ENCODE results near the gene UTP25.
"Not testable (repeated sequence)": the region's sequence is repeated elsewhere in the genome, so short reads cannot be mapped to it uniquely, and the experiment has no call there.

UTP25 gene

GRCh38 chr1:209827384-209828262 is at the start of gene UTP25:
Gene UTP25, plus strand, starts transcription at chr1:209827972. Its CDS starts 92 bp downstream, at chr1:209828064.
- FAIRE-seq, result peak; percentile 94

GRCh38 chr1:209778102-209778501 is 49.7 kb upstream of the UTP25 start:
- no peak for FAIRE-seq

GRCh38 chr1:209780268-209780667 is 47.5 kb upstream of the UTP25 start:
- no peak for FAIRE-seq

- no peak for FAIRE-seq
Observed at GRCh38 chr1:209783386-209783785, 44.4 kb upstream of the UTP25 start.

- peak; percentile 79 for FAIRE-seq
Observed at GRCh38 chr1:209784265-209785169, 43.3 kb upstream of the UTP25 start, which contains the start of gene C1orf74. Gene C1orf74, minus strand, starts transcription at chr1:209784559. Its CDS starts 925 bp downstream, at chr1:209783634.

GRCh38 chr1:209785592-209785991 is 42.2 kb upstream of the UTP25 start:
- no peak for FAIRE-seq

GRCh38 chr1:209786146-209786545 is 41.6 kb upstream of the UTP25 start:
- no peak for FAIRE-seq

- FAIRE-seq, result no peak
Observed at GRCh38 chr1:209787551-209787950, 40.2 kb upstream of the UTP25 start.

- no peak for FAIRE-seq
Observed at GRCh38 chr1:209789245-209789644, 38.5 kb upstream of the UTP25 start.

- no peak for FAIRE-seq
Observed at GRCh38 chr1:209790286-209791193, 37.2 kb upstream of the UTP25 start.

GRCh38 chr1:209791920-209792319 is 35.9 kb upstream of the UTP25 start:
- FAIRE-seq, result no peak

- FAIRE-seq, result not testable (repeated sequence)
Observed at GRCh38 chr1:209793711-209794110, 34.1 kb upstream of the UTP25 start.

GRCh38 chr1:209797978-209798639 is 29.7 kb upstream of the UTP25 start:
- no peak for FAIRE-seq

GRCh38 chr1:209800984-209801834 is 26.6 kb upstream of the UTP25 start:
- peak; percentile 53 for FAIRE-seq

GRCh38 chr1:209802117-209802779 is 25.5 kb upstream of the UTP25 start:
- FAIRE-seq, result no peak

GRCh38 chr1:209802780-209803152 is 25.0 kb upstream of the UTP25 start:
- no peak for FAIRE-seq

GRCh38 chr1:209803568-209803967 is 24.2 kb upstream of the UTP25 start:
- no peak for FAIRE-seq

- FAIRE-seq, result no peak
Observed at GRCh38 chr1:209805341-209805781, 22.4 kb upstream of the UTP25 start.

- FAIRE-seq, result peak; percentile 47
Observed at GRCh38 chr1:209805875-209806760, 21.7 kb upstream of the UTP25 start, which contains the start of gene IRF6. Gene IRF6, minus strand, starts transcription at chr1:209806142. Its CDS starts 4,729 bp downstream, at chr1:209801413.

All from islet of Langerhans (tissue), 1 donor.